ENCODE measurements around the gene NTSR2. TPM values are rescaled to one million over a fixed set of nuclear protein-coding genes. Genes with fewer than 3 reads are reported as not detected.

Gene NTSR2
- total and polyA plus RNA-seq, 2 of the 8 experiments (the other 6 are each of a cell fraction or from before 2014, with no cell fraction given), result 0.05 TPM; not detected in 1

GRCh38 chr2:11681722-11682589, 12.0 kb upstream of the NTSR2 start (continued):
- TF ChIP-seq GABPA (IDR thresholded peaks at IDR 0.05; ENCODE audit: borderline replicate concordance, insufficient read depth, low read length) (peak; percentile 43; the same call in 1 of the 2 replicates), SUZ12 (IDR thresholded peaks at IDR 0.05; ENCODE audit: low read length) (no peak), RAD21 (IDR thresholded peaks at IDR 0.05 in 1 of 2, conservative IDR thresholded peaks at IDR 0.05 in 1 of 2; ENCODE audit: low read depth in 2 of 2, low read length in 2 of 2) (peak; percentile 77 to 88), NRF1 (IDR thresholded peaks at IDR 0.05; ENCODE audit: low read depth, low read length) (no peak), GTF2F1 (IDR thresholded peaks at IDR 0.05; ENCODE audit: borderline replicate concordance, low read depth, low read length) (no peak), CTBP2 (IDR thresholded peaks at IDR 0.05; ENCODE audit: borderline replicate concordance, insufficient read depth, insufficient read length, low read length) (no peak), JUN (IDR thresholded peaks at IDR 0.05; ENCODE audit: low read depth, low read length) (no peak)
